ENCODE data around the gene CRAMP1. TPM values are rescaled to one million over a fixed set of nuclear protein-coding genes. Genes with fewer than 3 reads are reported as not detected.

CRAMP1 gene
- total RNA-seq, 4 donors from 2014 or later, result 9.0 to 15.1 (median 11.3) TPM

DNA sequence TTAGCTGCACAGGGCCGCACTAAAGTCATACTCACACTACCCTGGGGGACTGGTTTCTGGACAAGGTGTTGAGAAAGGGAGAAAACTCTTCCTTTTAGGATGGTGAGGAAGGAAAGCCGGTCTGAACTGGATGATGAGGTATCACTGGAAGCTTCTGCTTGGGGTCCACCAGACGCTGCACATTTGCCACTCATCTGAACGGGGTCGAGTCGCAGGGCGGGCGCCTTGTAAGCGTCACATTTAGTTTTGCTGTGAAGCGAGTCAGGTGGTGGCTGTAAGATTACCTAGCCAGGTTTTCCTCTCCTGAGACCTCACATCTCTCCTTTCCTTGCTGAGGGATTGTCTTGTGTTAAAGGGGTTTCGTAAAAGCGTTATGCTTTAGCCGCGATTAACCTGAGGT, 68.2 kb downstream of the CRAMP1 start:
- TF ChIP-seq, protein P1, sequence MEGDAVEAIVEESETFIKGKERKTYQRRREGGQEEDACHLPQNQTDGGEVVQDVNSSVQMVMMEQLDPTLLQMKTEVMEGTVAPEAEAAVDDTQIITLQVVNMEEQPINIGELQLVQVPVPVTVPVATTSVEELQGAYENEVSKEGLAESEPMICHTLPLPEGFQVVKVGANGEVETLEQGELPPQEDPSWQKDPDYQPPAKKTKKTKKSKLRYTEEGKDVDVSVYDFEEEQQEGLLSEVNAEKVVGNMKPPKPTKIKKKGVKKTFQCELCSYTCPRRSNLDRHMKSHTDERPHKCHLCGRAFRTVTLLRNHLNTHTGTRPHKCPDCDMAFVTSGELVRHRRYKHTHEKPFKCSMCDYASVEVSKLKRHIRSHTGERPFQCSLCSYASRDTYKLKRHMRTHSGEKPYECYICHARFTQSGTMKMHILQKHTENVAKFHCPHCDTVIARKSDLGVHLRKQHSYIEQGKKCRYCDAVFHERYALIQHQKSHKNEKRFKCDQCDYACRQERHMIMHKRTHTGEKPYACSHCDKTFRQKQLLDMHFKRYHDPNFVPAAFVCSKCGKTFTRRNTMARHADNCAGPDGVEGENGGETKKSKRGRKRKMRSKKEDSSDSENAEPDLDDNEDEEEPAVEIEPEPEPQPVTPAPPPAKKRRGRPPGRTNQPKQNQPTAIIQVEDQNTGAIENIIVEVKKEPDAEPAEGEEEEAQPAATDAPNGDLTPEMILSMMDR (IDR thresholded peaks at IDR 0.05), result no peak
- TF ChIP-seq POLR2AphosphoS5 (IDR thresholded peaks at IDR 0.05), result no peak
- TF ChIP-seq EP300 (IDR thresholded peaks at IDR 0.05), result no peak
- TF ChIP-seq POLR2A (IDR thresholded peaks at IDR 0.05), result no peak
- H3K4me3 ChIP-seq, result no peak overlapping the region
- 80 to 91% methylated on average over 9 to 13 of the region's 14 CpGs for WGBS, 2 donors (ENCODE audit: low coverage in 1 of 2)
- no peaks in the 10 kb centered on the region for H3K9me3 ChIP-seq
- H3K36me3 ChIP-seq, result peaks cover 0 to 31% of the 10 kb centered on the region in 2 donors
- no peaks in the 10 kb centered on the region for H3K27me3 ChIP-seq
- peaks cover 0 to 27% (median 5%) of the 10 kb centered on the region in 3 donors for H3K4me1 ChIP-seq
- no peak overlapping the region for H3K27ac ChIP-seq
- no peak for ATAC-seq

DNA sequence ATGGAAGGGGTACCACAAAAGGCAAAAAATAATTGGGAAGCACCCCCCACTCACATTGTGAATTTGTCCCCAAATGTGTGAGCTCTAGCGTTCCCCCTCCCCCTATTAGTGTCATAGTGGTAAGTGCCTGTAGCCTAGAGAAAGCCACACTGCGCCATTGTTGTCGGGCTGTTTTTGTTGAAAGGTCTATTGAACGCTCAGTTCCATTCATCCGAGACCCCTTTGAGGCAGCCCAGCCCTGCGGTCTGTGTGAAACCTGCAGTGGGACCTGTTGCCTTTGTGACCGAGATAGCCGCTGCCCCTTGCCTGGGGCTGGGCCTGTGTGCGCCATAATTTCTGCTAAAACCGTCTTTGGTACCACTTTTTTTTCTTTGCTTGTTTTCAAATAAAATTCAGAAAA, 68.9 kb downstream of the CRAMP1 start:
- no peak for TF ChIP-seq EP300 (IDR thresholded peaks at IDR 0.05)
- TF ChIP-seq, protein P1 (IDR thresholded peaks at IDR 0.05), result no peak
- TF ChIP-seq POLR2A (IDR thresholded peaks at IDR 0.05), result no peak
- no peak for TF ChIP-seq POLR2AphosphoS5 (IDR thresholded peaks at IDR 0.05)
- ATAC-seq, result no peak
- H3K27me3 ChIP-seq, result no peaks in the 10 kb centered on the region
- H3K4me3 ChIP-seq, result no peak overlapping the region
- H3K36me3 ChIP-seq, result peaks cover 0 to 31% of the 10 kb centered on the region in 2 donors
- H3K4me1 ChIP-seq, result peaks cover 0 to 27% (median 5%) of the 10 kb centered on the region in 3 donors
- WGBS, 2 donors (ENCODE audit: low coverage in 1 of 2), result 83 to 94% methylated on average over 1 to 9 of the region's 10 CpGs
- H3K27ac ChIP-seq, result no peak overlapping the region
- no peaks in the 10 kb centered on the region for H3K9me3 ChIP-seq

DNA sequence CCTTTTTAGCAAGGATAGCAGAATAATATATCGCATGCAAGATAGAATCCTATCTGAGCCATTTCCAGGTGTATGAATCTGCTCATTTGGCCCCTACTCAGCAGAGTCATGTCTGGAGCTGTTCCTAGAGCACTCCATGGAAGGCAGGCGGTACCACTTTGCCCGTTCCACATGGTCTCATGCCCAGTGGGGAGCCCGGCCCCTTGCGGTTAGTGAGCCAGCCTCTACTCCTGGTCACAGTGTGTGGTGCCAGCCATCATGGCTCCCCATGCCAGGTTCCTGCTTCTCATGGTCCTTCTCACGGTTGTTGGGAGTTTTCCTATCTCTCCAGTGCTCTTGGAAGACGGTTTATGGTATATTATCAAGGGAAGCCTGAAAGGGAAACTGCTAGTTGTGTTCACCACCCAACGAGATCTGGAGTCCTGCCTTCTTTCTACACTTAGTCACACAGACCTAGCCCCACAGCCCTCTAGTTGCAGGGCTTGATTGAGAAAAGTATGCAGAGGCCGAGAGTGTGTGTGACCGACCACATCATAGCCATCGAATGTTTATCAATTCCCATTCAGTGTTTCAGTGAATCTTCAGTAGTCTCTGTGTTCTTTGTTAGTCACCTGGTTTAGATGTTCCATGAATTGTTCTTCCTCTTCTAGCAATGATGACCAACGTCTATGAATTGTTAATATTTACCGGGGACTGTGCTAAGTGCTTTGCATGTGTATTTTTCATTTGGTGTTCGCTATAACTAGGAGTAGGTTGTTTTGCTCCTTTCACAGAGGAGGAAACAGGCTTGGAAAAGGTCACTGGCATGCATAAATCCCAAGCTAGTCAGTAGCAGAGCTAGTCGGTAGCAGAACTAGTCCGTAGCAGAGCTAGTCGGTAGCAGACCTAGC, 75.5 kb downstream of the CRAMP1 start:
- no peaks in the 10 kb centered on the region for H3K27me3 ChIP-seq
- no peak overlapping the region for H3K4me3 ChIP-seq
- no peak overlapping the region for H3K27ac ChIP-seq
- no peaks in the 10 kb centered on the region for H3K9me3 ChIP-seq
- ATAC-seq, result no peak
- TF ChIP-seq POLR2A (IDR thresholded peaks at IDR 0.05) (no peak), EP300 (IDR thresholded peaks at IDR 0.05) (no peak)
- TF ChIP-seq, protein P1 (IDR thresholded peaks at IDR 0.05), result no peak
- H3K4me1 ChIP-seq, result no peaks in the 10 kb centered on the region
- WGBS, 2 donors (ENCODE audit: low coverage in 1 of 2), result 89 to 94% methylated on average over 12 to 13 of the region's 17 CpGs
- H3K36me3 ChIP-seq, result peaks cover 0 to 84% of the 10 kb centered on the region in 2 donors

DNA sequence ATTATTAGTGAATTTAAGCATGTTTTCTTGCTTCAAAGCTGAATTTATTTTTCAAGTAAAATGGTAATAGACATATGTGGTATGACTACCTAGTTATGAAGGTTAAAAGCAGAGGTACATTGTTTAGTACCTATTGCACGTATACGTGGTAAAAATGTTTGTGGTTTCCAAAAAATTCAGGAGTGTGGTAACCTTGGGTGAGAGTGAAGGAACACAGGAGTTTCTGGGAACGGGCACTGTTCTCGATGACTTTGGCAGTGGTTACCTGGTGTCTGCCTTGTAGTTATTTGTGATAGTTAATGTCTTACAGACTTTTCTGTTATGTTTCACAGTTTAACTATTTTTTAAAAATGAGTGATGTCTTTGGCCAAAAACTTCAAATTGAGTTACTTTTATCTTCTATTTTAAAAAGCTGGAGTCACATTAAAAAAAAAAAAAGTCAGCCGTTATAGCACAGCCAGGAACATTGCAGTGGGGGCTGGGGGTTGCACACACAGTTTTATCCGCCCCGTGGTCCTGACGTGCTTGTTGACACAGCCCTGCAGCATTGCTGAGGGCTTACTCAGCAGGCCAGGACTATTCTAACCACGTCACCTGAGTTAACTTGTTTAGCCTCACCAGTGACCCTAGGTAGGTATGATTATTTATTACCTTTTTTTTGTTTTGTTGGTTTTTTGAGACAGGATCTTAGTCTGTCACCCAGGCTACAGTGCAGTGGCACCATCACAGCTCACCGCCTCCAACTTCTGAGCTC, 76.8 kb downstream of the CRAMP1 start:
- no peak for ATAC-seq
- H3K36me3 ChIP-seq, result peaks cover 0 to 90% of the 10 kb centered on the region in 2 donors
- no peak overlapping the region for H3K4me3 ChIP-seq
- TF ChIP-seq EP300 (IDR thresholded peaks at IDR 0.05) (no peak), POLR2AphosphoS5 (IDR thresholded peaks at IDR 0.05) (no peak), POLR2A (IDR thresholded peaks at IDR 0.05) (no peak)
- TF ChIP-seq, protein P1 (IDR thresholded peaks at IDR 0.05), result no peak
- no peaks in the 10 kb centered on the region for H3K4me1 ChIP-seq
- no peaks in the 10 kb centered on the region for H3K27me3 ChIP-seq
- WGBS, 2 donors (ENCODE audit: low coverage in 1 of 2), result 77 to 84% methylated on average over 8 to 10 of the region's 10 CpGs
- H3K9me3 ChIP-seq, result no peaks in the 10 kb centered on the region
- no peak overlapping the region for H3K27ac ChIP-seq

Data from gastroesophageal sphincter (tissue), 4 donors.